NCI-H1417 treated with DMSO at 0.1 percent for 48 hours (cell line): ENCODE results near the gene NEO1.

Source experiments
- DNase-seq: peaks from one replicate; lab custom pipeline; 2025; lab: John Stamatoyannopoulos, UW

NEO1 gene

GRCh38 chr15:73031648-73032047, 20.6 kb upstream of the NEO1 start:
- no peak for DNase-seq

DNA sequence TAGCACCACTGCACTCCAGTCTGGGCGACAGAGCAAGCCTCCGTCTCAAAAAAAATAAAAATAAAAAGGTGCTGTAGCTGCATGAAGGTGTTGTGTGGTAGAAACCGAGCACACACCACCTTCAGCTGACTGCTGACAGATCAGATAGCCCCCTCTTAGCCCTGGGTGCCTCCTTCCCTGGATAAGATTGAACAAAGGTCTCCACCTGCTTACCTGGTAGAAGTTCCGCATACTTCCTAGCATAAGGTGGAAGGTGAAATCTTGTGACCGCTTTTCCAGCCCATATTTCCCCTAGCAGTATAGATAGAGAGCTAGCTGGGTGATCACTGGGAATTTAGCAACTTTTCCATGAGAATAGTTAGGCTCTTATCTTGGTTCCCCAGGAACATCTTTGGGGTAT, 18.7 kb upstream of the NEO1 start:
- DNase-seq = no peak

DNA sequence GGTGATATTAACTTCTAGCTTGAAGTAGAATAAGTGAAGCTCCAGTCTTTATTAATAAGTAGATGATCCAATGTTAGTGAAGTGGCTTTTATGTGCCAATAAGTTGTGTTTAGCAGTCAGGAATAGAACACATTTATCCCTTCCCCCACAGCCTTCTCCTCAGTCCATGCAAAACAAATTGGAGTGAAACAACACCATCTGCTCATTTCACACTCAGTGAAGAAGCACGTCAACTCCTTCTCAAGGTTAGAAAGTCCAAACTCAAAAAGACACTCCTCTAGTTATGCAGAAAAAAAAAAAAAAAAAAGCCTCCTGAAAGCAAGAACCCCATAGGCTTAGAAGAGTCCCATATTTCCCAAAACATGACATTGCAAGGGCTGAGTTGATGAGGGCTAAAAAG, 18.0 kb upstream of the NEO1 start:
- DNase-seq = no peak

DNA sequence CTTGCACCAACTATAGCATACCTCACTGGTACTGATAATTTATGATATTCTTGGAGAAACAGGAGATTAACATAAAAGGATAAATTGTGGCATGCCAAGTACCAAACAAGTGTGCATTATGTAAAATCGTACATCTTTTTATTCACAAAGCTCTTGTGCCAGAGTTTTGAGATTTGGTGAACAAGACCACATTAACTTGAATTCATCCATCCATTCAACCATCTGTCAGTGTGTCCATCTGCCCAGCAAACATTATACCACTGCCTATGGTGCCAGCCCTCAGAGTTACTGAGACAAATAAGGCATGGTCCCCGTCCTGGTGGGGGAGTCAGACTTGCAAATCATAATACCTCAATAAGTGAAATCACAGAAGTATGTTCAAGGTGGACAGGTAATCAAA, 17.0 kb upstream of the NEO1 start:
- no peak for DNase-seq

GRCh38 chr15:73038220-73038619, 14.0 kb upstream of the NEO1 start:
- no peak for DNase-seq

DNA sequence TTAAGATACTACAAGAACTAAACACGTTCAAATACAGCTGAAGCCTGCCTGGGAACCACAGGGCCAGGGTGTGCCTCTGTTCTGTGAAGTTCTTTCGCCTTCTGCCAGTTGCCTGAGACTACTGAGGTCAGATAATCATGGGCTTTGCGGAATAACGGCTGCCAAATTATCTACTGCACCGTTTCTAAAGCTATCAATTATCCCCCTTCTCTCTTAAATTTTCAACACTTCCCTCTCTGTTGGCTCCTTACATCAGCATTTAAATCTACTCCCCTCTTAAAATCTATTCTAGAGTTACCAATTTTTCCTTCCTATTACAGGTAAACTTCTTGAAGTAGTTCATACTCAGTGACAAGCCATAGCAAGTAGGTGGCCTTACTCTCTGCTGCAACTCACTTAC, 6.2 kb upstream of the NEO1 start:
- DNase-seq = no peak

GRCh38 chr15:73047882-73048281, 4.4 kb upstream of the NEO1 start:
- no peak for DNase-seq

DNA sequence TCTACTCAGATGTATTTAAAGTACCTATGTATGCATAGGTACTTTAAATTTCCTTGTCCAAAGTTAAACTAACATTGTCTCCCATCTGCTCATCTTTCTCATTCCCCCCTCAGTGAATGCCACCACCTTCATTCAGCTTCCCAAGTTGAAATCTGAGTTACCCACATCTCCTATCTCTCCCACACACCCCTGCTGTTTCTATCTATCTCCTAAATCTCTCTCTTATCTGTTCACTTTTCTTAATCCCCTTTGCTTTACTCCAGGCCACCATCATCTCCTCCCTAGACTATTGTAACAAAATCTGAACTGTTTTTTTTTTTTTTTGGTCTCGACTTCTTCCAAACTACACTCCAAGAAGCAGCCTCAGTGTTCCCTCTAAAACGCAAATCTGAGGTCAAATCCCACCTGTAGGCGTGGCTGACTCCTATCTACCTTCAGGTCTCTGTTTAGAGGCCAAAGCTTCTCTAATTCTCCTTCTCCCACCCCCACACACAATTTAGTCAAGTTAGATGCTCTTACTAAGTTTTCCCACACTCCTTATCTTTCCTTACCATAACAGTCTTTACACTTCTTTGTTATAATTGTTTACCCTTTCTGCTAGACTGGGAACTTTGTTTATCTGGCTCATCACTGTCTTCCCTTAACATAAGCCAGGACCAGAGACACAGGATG, 3.5 kb upstream of the NEO1 start:
- no peak for DNase-seq

DNA sequence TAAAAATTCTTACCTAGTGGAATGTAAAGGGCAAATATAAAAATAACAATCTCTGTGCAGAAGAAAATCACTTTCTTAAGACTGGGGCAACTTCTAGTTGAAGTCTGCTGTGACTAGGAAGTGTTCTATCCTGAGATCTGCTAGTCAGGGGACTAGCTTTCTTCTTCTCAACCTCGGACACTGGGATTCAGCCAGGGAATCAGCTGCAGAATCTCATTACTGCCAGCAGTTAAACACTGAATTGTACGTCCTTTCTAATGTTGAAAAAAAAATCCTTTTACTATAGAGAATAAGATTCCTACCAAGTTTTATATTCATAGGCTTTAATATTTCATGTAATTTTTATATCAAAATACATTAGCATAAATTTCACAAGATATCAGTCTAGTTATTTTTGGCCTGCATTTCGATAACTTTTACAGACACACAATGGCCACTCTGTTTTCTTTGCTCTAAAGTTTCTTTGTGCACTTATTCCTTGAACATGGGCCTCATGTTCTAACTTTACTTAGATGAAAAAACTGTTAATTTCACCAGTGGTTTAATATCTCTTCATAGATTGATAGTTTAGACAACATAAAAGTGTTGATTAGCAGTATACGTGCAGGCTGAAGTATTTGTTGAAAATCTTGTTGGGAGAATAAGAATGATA, 2.6 kb upstream of the NEO1 start:
- no peak for DNase-seq

DNA sequence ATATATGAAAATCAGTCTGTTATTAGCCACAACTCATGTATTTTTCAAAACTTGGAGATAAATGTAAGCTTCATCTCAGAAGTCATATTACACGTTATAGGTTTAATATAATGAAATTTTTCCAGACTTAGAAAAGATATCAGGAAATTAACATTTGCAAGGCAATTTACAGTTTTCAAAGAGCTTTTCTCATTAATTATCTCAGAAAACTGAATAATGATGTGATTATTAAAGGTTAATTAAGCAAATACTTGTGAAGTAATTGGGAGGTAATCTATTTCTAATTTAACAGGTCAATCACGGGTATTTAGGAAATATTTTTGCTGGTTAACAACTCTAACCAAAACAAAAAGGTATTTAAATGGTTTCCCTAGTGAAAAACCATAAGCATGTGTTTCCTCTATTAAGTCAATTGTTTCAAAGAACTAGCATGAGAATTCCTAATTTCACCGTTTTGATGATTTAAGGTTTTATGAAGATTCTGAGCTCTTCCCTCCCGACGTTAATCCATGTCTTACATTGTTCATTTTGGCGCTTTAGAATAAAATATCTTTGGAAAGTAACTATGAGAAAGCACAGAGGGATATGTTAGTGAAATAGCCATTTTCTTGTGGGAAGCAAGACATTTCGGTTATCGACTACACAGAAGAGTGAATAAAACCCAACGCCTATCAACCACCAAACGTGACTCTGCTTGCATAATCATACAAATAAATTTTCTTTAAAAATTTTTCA, 1.5 kb upstream of the NEO1 start:
- no peak for DNase-seq

GRCh38 chr15:73051391-73051806, 864 bp upstream of the NEO1 start:
- DNase-seq = no peak

GRCh38 chr15:73052653-73053397, 562 bp downstream of the NEO1 start:
- peak; percentile 40 for DNase-seq

- DNase-seq = no peak
Measured at GRCh38 chr15:73053398-73053723, 1.1 kb downstream of the NEO1 start.

DNA sequence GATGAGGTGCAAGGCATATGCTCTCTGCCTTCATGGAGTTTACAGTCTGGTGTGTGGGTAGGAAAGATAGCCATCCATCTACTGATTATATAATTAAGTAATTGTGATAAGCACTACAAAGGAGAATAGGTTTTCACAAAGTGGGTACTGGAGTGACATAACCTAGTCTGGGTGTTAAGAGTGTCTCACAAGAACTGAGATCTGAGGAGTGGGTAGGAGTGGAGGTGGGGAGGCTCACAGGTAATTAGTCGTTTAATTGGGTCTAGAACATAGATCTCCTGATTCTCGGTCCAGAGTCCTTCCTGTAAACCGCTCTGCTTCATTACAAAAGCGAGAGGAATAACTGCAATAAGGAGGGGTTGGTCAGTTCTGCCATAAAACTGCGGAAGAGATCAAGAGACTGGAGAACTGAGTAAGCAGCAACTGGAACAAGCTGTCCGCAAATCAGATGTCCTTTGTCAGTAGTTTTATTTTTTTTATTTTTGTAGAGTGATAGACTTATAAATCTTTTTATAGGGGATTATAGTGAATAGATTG, 2.2 kb downstream of the NEO1 start:
- DNase-seq = no peak

DNA sequence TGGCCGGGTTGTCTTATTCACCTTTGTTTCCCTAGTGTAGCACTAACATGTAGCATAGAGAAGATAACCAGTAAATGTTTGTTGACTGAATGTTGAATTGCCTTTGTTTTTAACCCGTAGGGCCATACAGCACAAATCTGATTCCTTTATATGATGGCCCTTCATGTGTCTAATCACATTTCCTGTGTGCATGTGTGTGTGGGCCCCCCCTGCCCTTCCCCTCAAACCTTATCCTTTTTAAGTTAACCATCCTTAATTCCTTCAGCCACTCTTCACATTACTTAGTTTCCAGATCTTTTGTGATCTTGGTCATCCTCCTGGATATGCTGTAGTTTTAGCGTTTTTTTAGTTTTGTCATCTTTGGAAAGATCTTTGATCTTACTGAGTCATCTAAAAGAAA, 4.2 kb downstream of the NEO1 start:
- no peak for DNase-seq

DNA sequence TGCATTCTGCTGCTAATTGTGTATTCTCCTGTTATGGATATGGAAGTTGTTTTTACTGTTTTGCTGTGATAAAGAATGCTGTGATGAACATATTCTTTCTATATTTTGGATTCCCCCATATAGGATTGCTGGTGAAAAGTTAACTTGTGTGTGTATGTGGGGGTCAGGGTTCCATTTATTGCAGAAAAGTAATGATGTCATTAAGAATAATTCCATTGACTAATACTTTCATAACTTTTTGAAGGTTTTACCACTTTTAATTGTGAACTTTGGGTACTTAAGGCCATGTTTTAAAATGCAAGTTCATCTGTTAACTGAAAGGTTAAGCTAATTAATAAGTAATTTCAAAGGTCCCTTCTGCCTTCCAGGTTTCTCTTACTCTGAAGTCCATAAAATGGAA, 6.2 kb downstream of the NEO1 start:
- no peak for DNase-seq

DNA sequence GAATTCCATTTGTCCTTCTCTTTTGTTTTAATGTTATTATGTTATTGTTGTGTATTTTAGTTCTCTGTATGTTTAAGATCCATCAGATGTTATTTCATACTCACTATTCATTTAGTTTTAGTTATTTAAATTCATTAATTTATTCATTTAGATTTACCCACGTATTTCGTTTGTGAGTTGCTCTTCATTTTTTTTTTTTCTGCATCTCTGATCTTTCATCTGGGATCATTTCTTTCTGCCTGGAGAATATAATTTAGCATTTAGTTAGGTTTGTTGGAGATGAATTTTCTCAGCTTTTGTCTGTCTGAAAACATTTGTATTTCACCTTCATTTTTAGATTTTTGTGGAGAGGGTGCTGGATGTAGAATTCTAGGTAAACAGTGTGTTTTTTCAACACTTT, 12.9 kb downstream of the NEO1 start:
- DNase-seq = no peak

GRCh38 chr15:73069109-73069508, 16.8 kb downstream of the NEO1 start:
- no peak for DNase-seq

GRCh38 chr15:73072894-73073293, 20.6 kb downstream of the NEO1 start:
- no peak for DNase-seq

GRCh38 chr15:73074241-73074640, 22.0 kb downstream of the NEO1 start:
- DNase-seq = no peak

DNA sequence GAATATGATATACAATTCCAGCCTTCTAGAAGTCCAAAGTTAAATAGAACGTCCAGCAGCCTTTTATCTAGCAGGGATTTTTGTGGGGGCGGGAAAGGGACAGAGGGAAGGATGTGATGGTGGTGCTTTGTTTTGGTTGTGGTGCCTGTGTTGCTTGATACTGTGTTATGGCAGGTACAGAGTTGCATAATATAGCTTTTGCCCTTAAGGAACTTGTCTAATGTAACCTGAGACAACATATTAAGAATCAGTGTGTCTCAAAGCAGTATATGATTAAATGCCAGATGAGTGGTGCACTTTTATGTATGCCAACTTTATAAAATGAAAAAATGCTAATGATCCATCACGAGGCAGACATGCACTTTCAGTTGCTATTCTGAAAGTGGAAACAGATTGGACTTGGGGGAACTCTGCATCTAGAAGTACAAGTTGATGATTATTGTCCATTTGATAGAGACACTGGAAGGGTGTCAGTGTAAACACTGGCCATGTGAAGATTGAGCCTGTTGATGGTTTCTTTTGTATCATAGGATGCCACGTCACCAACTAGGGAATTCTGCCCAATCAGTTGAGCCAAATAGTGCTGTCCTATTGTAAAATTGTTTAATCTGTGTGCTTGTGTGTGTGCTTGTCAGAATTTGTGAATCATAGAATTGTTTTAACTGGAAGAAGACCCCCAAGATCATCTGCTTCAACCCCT, 23.0 kb downstream of the NEO1 start:
- no peak for DNase-seq

DNA sequence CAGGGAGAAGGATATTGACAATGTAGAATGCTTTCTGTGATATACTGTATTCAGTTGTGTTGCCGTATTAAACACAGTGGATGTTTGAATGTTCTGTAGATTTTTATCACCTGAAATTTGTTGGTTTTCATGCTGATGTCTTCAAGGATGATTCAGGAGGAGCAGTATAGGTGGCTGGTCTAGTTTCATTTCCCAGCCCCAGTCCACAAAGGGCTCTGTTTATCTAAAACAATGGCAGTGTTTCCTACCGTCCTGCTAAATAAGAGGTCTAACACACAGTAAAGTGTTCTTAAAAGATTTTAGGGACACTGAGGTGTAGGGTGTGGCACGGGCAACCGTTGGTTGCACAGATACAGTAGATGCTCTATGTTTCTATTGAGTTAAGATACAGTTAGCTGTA, 26.0 kb downstream of the NEO1 start:
- DNase-seq = no peak
